Endothelial cell of umbilical vein (primary cell): Measurements from ENCODE around the gene ARHGAP10. TPM values are rescaled to one million over a fixed set of nuclear protein-coding genes. Genes with fewer than 3 reads are reported as not detected.

Experiments
- BruUV-seq: library from RNA; stranded (reverse); fragments of 400-500 nt; replicated peaks from 2 replicates; lab custom pipeline; 2021; lab: Mats Ljungman, UMichigan
- CTCF ChIA-PET: fragments of 300-600, 350-600 bp; sonication (Branson Sonifier 250); formaldehyde crosslinking; loops from one replicate; lab custom pipeline; 2021; ENCODE audit warnings: antibody characterized with exemption, inconsistent platforms; lab: Charles Lee
- POLR2A ChIA-PET: fragments of 300-600, 350-600 bp; sonication (Branson Sonifier 250); formaldehyde crosslinking; loops from one replicate; lab custom pipeline; 2021; ENCODE audit warnings: antibody characterized with exemption, inconsistent platforms; lab: Charles Lee
- DNase-seq: peaks from one replicate; pipeline ENCODE4 v3.0.0-alpha.2; 2011; ENCODE audit warnings: low read depth, low spot score
- FAIRE-seq: peaks from 2 replicates; lab custom pipeline; 2011; peaks lifted over from hg19 to GRCh38; lab: Jason Lieb, UNC
- H2AFZ ChIP-seq: 2 replicates; pipeline ENCODE4 v1.6.0; 2012; ENCODE audit warnings: low read depth, low read length, control low read depth, inconsistent platforms
- H3K27ac ChIP-seq: 2 replicates; pipeline ENCODE4 v1.5.1; 2011; ENCODE audit warnings: low read depth, mild to moderate bottlenecking, control low read depth, low read length, moderate library complexity; ENCODE audit not compliant: insufficient read depth
- H3K27me3 ChIP-seq, 2 experiments: 2 replicates each; pipeline versions ENCODE4 v1.6.0 to v1.6.1; 2011; ENCODE audit warnings: low read length in 2 of 2, mixed read lengths in 1 of 2; ENCODE audit not compliant: control insufficient read depth in 2 of 2, insufficient read depth in 2 of 2
- H3K36me3 ChIP-seq, 2 experiments: 2 replicates in 1 of 2; 3 replicates in 1 of 2; pipeline ENCODE4 v1.5.1; 2011; ENCODE audit warnings: low read length in 2 of 2, mild to moderate bottlenecking in 1 of 2, moderate library complexity in 1 of 2; ENCODE audit not compliant: control insufficient read depth in 2 of 2, insufficient read depth in 2 of 2; ENCODE audit errors: extremely low read depth in 1 of 2
- H3K4me1 ChIP-seq: 3 replicates; pipeline ENCODE4 v1.5.1; 2011; ENCODE audit warnings: mild to moderate bottlenecking, low read length; ENCODE audit not compliant: control insufficient read depth, insufficient read depth; ENCODE audit errors: extremely low read depth
- H3K4me2 ChIP-seq: 2 replicates; pipeline ENCODE4 v1.6.1; 2011; ENCODE audit warnings: low read length, control low read depth, mixed read lengths; ENCODE audit not compliant: insufficient read depth
- H3K4me3 ChIP-seq, 3 experiments: fragments of 200-600 bp in 1 of 3; sonication (generic), shearing (Covaris generic) in 1 of 3; replicated peaks in 1 of 3; 2 replicates each; pipeline ENCODE4 v1.5.1; 2011 to 2016; ENCODE audit warnings: control low read depth in 3 of 3, low read length in 3 of 3, mild to moderate bottlenecking in 2 of 3, inconsistent platforms in 1 of 3, low read depth in 1 of 3, moderate library complexity in 1 of 3; ENCODE audit not compliant: insufficient read depth in 1 of 3
- H3K79me2 ChIP-seq: 2 replicates; pipeline ENCODE4 v1.6.0; 2012; ENCODE audit warnings: low read length, inconsistent platforms; ENCODE audit not compliant: control insufficient read depth, insufficient read depth
- H3K9ac ChIP-seq: replicated peaks from 2 replicates; pipeline ENCODE3; 2011; ENCODE audit warnings: low read length, control low read depth; ENCODE audit not compliant: insufficient read depth; ENCODE audit errors: extremely low read depth
- H3K9me1 ChIP-seq: replicated peaks from 3 replicates; pipeline ENCODE4 v1.6.0; 2011; ENCODE audit warnings: mild to moderate bottlenecking, low read length; ENCODE audit not compliant: control insufficient read depth, insufficient read depth; ENCODE audit errors: extremely low read depth
- H3K9me3 ChIP-seq: replicated peaks from 2 replicates; pipeline ENCODE4 v1.5.1; 2012; ENCODE audit warnings: low read length, inconsistent platforms; ENCODE audit not compliant: control insufficient read depth, insufficient read depth
- H4K20me1 ChIP-seq: replicated peaks from 2 replicates; pipeline ENCODE3; 2011; ENCODE audit warnings: mild to moderate bottlenecking, low read length; ENCODE audit not compliant: control insufficient read depth, insufficient read depth; ENCODE audit errors: extremely low read depth
- CTCF ChIP-seq, 2 donors: IDR thresholded peaks; 1 replicate in 1 of 2; 2 replicates in 1 of 2; pipeline ENCODE4 v1.5.1; 2011; ENCODE audit warnings: low read length in 2 of 2, mild to moderate bottlenecking in 2 of 2, moderate library complexity in 2 of 2, control low read depth in 1 of 2, inconsistent platforms in 1 of 2, low read depth in 1 of 2; ENCODE audit not compliant: insufficient read depth in 1 of 2; ENCODE audit errors: extremely low read depth in 1 of 2
- EZH2 ChIP-seq: IDR thresholded peaks from 2 replicates; pipeline ENCODE4 v1.6.1; 2012; ENCODE audit warnings: borderline replicate concordance, low read depth, mild to moderate bottlenecking, moderate library complexity, low read length, inconsistent platforms; ENCODE audit not compliant: severe bottlenecking
- FOS ChIP-seq: IDR thresholded peaks from 2 replicates; pipeline ENCODE4 v1.6.1; 2011; ENCODE audit warnings: mild to moderate bottlenecking, low read length, moderate library complexity, borderline replicate concordance; ENCODE audit not compliant: insufficient read depth
- GATA2 ChIP-seq: IDR thresholded peaks from 2 replicates; pipeline ENCODE4 v1.7.0; 2011; ENCODE audit warnings: low read depth, mild to moderate bottlenecking, moderate library complexity, mixed read lengths, low read length; ENCODE audit not compliant: insufficient read length, insufficient read depth
- JUN ChIP-seq: IDR thresholded peaks from 2 replicates; pipeline ENCODE4 v1.6.1; 2011; ENCODE audit warnings: borderline replicate concordance, low read depth; ENCODE audit not compliant: insufficient read length, insufficient read depth
- MAX ChIP-seq: IDR thresholded peaks from 2 replicates; pipeline ENCODE4 v1.6.1; 2011; ENCODE audit not compliant: insufficient read depth, insufficient read length
- MYC ChIP-seq: IDR thresholded peaks from one replicate; pipeline ENCODE4 v1.6.1; 2011; ENCODE audit warnings: mild to moderate bottlenecking, low read depth, low read length
- POLR2A ChIP-seq: IDR thresholded peaks from 2 replicates; pipeline ENCODE4 v1.6.1; 2012; ENCODE audit warnings: low read depth, mild to moderate bottlenecking, control low read depth, low read length
- POLR2AphosphoS5 ChIP-seq: IDR thresholded peaks from 2 replicates; pipeline ENCODE4 v1.6.1; 2012; ENCODE audit warnings: low read depth, mild to moderate bottlenecking, control low read depth, low read length, moderate library complexity; ENCODE audit not compliant: insufficient read depth
- dilution Hi-C: fragments of 300-500 bp; cut with MboI; formaldehyde crosslinking; loops from one replicate; pipeline ENCODE4 v1.15.0; 2019; ENCODE audit warnings: low sequenced_read_pairs; ENCODE audit not compliant: extremely low pct_ligation_motif_present
- intact Hi-C: fragments of 100-400 bp; cut with micrococcal nuclease; formaldehyde crosslinking; loops from one replicate; pipeline ENCODE4 v1.10.0; 2022
- polyA plus RNA-seq, 4 experiments: library from polyadenylated mRNA; depleted of rRNA in 3 of 4; stranded (reverse) in 3 of 4; unstranded in 1 of 4; fragments of >200 nt; gene quantifications; 2 replicates each; pipeline versions ENCODE4 v1.2.1 to v1.2.3, GENCODE V29; 2011 to 2012; ENCODE audit warnings: missing spikeins in 1 of 4
- total RNA-seq: library from RNA; stranded (reverse); gene quantifications from 2 replicates; pipeline ENCODE4 v1.2.3, GENCODE V29; 2021

Gene ARHGAP10
- total and polyA plus RNA-seq, 2 donors (not counting 3 experiments of a cell fraction or from before 2014, with no cell fraction given) = 20.4 to 36.7 TPM

GRCh38 chr4:148094149-148094548 is 362.3 kb downstream of the ARHGAP10 start:
- BruUV-seq = no TSS peak
- no peak overlapping the region for H3K27ac ChIP-seq
- no peak for TF ChIP-seq JUN
- TF ChIP-seq GATA2 = no peak
- TF ChIP-seq CTCF (IDR thresholded peaks at IDR 0.05; ENCODE audit: extremely low read depth in 1 of 2, insufficient read depth in 1 of 2, low read depth in 1 of 2, low read length in 2 of 2) = no peak
- no peak for TF ChIP-seq MAX
- TF ChIP-seq EZH2 = no peak
- no peak for TF ChIP-seq MYC
- no peak for TF ChIP-seq FOS
- no peak for TF ChIP-seq POLR2A
- TF ChIP-seq POLR2AphosphoS5 = no peak
- no peaks in the 10 kb centered on the region for H3K79me2 ChIP-seq
- no peak for FAIRE-seq
- no peak for DNase-seq
- no peaks in the 10 kb centered on the region for H3K9me3 ChIP-seq
- no peaks in the 10 kb centered on the region for H3K9me1 ChIP-seq
- H2AFZ ChIP-seq = no peak overlapping the region
- dilution Hi-C loops = no loop called here
- no peak overlapping the region for H3K4me3 ChIP-seq
- CTCF ChIA-PET = no interaction called here
- no peaks in the 10 kb centered on the region for H3K27me3 ChIP-seq
- no peak overlapping the region for H3K9ac ChIP-seq
- H4K20me1 ChIP-seq = no peaks in the 10 kb centered on the region
- intact Hi-C loops = no loop called here
- POLR2A ChIA-PET = no interaction called here
- H3K4me1 ChIP-seq = no peaks in the 10 kb centered on the region
- no peak overlapping the region for H3K4me2 ChIP-seq
- H3K36me3 ChIP-seq = no peaks in the 10 kb centered on the region
